ENCODE results near the gene INTS11.

DNA sequence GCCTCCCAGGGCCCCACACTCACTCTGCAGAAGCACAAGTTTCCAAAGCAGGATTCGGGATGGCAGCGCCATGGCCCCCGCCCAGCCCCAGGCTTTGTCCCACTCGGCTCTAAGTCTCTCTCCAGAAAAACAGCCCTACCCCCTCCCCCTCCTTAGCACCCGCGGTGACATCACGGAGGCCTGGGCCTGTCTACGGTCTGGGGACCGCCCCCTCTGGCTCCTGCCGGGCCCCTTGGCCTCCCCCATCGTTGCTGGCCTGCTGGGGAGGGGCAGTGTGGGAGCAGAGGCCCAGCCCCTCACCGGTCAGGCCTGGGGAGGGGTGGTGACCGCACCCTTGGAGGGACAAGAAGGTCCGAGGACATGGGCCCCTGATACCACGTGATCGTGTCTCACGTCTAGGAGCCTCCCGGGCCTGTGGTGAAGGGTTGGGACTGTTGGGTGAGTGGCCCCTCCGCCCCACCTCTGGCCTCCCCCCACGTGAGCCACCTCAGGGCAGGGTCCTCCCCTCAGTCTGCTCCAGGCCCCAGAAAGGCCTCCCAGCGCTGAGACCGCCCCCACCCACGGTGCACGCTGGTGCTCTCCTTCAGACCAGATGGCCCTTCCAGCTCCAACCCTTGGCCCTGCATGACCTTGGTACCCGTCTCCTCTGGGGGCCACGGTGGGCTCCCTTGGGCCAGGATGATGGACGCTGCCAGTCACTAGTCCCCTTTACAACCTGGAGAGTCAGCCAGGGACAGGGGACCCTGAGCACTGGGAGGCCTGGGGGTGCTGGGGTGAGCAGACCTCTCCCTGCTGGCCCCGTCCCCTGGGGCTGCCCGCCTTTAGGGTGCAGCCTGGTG is 34.2 kb upstream of the INTS11 start, which contains the start of gene MXRA8:
- TF ChIP-seq ZNF565 (CRISPR knock-in tag; conservative IDR thresholded peaks at IDR 0.05; ENCODE audit: low read depth) (no peak), SNAI2 (CRISPR knock-in tag; IDR thresholded peaks at IDR 0.05) (no peak)
- TF ChIP-seq, protein P1, sequence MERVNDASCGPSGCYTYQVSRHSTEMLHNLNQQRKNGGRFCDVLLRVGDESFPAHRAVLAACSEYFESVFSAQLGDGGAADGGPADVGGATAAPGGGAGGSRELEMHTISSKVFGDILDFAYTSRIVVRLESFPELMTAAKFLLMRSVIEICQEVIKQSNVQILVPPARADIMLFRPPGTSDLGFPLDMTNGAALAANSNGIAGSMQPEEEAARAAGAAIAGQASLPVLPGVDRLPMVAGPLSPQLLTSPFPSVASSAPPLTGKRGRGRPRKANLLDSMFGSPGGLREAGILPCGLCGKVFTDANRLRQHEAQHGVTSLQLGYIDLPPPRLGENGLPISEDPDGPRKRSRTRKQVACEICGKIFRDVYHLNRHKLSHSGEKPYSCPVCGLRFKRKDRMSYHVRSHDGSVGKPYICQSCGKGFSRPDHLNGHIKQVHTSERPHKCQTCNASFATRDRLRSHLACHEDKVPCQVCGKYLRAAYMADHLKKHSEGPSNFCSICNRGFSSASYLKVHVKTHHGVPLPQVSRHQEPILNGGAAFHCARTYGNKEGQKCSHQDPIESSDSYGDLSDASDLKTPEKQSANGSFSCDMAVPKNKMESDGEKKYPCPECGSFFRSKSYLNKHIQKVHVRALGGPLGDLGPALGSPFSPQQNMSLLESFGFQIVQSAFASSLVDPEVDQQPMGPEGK (CRISPR knock-in tag; IDR thresholded peaks at IDR 0.05; ENCODE audit: borderline replicate concordance) = no peak
